ENCODE data around the gene PCCA. TPM values are rescaled to one million over a fixed set of nuclear protein-coding genes. Genes with fewer than 3 reads are reported as not detected.

Gene PCCA
- polyA plus RNA-seq, 3 donors from 2014 or later: 7.9 to 14.0 (median 11.4) TPM

- Mint-ChIP-seq H3K27ac (no peak overlapping the region), H3K4me1 (peaks cover 2 to 10% of the 10 kb centered on the region in 2 donors), H3K4me3 (no peak overlapping the region), H3K36me3 (peaks cover 8 to 29% (median 13%) of the 10 kb centered on the region in 3 donors), H3K9me3 (no peaks in the 10 kb centered on the region), H3K27me3 (ENCODE audit: low read depth in 3 of 3) (no peaks in the 10 kb centered on the region)
- DNase-seq: no peak
Measured at GRCh38 chr13:100106705-100107104, 17.8 kb downstream of the PCCA start.

GRCh38 chr13:100108913-100109507, 20.1 kb downstream of the PCCA start:
- no peak overlapping the region for H3K4me3 Mint-ChIP-seq
- H3K27me3 Mint-ChIP-seq (ENCODE audit: low read depth in 3 of 3): no peaks in the 10 kb centered on the region
- H3K4me1 Mint-ChIP-seq: peaks cover 2 to 10% of the 10 kb centered on the region in 2 donors
- peaks cover 3 to 18% (median 16%) of the 10 kb centered on the region in 3 donors for H3K36me3 Mint-ChIP-seq
- no peak for DNase-seq
- H3K9me3 Mint-ChIP-seq: no peaks in the 10 kb centered on the region
- no peak overlapping the region for H3K27ac Mint-ChIP-seq

GRCh38 chr13:100110269-100110668, 21.4 kb downstream of the PCCA start:
- Mint-ChIP-seq H3K4me3 (no peak overlapping the region), H3K4me1 (peaks cover 2 to 10% of the 10 kb centered on the region in 2 donors), H3K9me3 (no peaks in the 10 kb centered on the region), H3K27ac (no peak overlapping the region), H3K36me3 (peaks cover 14 to 21% (median 19%) of the 10 kb centered on the region in 3 donors), H3K27me3 (ENCODE audit: low read depth in 3 of 3) (peaks cover 0 to 2% (median 0%) of the 10 kb centered on the region in 3 donors)
- no peak for DNase-seq

GRCh38 chr13:100112186-100112838, 23.4 kb downstream of the PCCA start:
- Mint-ChIP-seq H3K4me3 (no peak overlapping the region), H3K4me1 (peaks cover 2 to 10% of the 10 kb centered on the region in 2 donors), H3K27me3 (ENCODE audit: low read depth in 3 of 3) (peaks cover 0 to 2% (median 0%) of the 10 kb centered on the region in 3 donors), H3K9me3 (no peaks in the 10 kb centered on the region), H3K27ac (no peak overlapping the region), H3K36me3 (peaks cover 15 to 22% (median 15%) of the 10 kb centered on the region in 3 donors)
- DNase-seq: no peak

- Mint-ChIP-seq H3K36me3 (peaks cover 26 to 39% (median 34%) of the 10 kb centered on the region in 3 donors), H3K9me3 (peaks cover 0 to 3% (median 0%) of the 10 kb centered on the region in 6 donors), H3K4me1 (no peaks in the 10 kb centered on the region), H3K4me3 (no peak overlapping the region), H3K27me3 (ENCODE audit: low read depth in 3 of 3) (peaks cover 0 to 2% (median 0%) of the 10 kb centered on the region in 3 donors), H3K27ac (no peak overlapping the region)
- no peak for DNase-seq
Measured at GRCh38 chr13:100115693-100116254, 26.9 kb downstream of the PCCA start.

GRCh38 chr13:100124265-100124664, 35.4 kb downstream of the PCCA start:
- no peak overlapping the region for H3K27ac Mint-ChIP-seq
- peaks cover 0 to 14% (median 12%) of the 10 kb centered on the region in 6 donors for H3K9me3 Mint-ChIP-seq
- H3K36me3 Mint-ChIP-seq: peaks cover 24 to 42% (median 32%) of the 10 kb centered on the region in 3 donors
- no peak for DNase-seq
- no peak overlapping the region for H3K4me3 Mint-ChIP-seq
- peaks cover 0 to 3% (median 0%) of the 10 kb centered on the region in 3 donors for H3K27me3 Mint-ChIP-seq (ENCODE audit: low read depth in 3 of 3)
- peaks cover 5 to 6% of the 10 kb centered on the region in 2 donors for H3K4me1 Mint-ChIP-seq

GRCh38 chr13:100125946-100126345, 37.1 kb downstream of the PCCA start:
- Mint-ChIP-seq H3K27me3 (ENCODE audit: low read depth in 3 of 3) (peaks cover 0 to 3% (median 0%) of the 10 kb centered on the region in 3 donors), H3K9me3 (peaks cover 0 to 13% (median 10%) of the 10 kb centered on the region in 6 donors), H3K4me1 (peaks cover 15 to 16% of the 10 kb centered on the region in 2 donors), H3K27ac (no peak overlapping the region), H3K4me3 (no peak overlapping the region), H3K36me3 (peaks cover 17 to 30% (median 20%) of the 10 kb centered on the region in 3 donors)
- no peak for DNase-seq

GRCh38 chr13:100128373-100128772, 39.5 kb downstream of the PCCA start:
- Mint-ChIP-seq H3K9me3 (no peaks in the 10 kb centered on the region), H3K27ac (peak overlapping the region in 1 of 6 donors; percentile 4), H3K4me1 (peaks cover 15 to 16% of the 10 kb centered on the region in 2 donors), H3K4me3 (no peak overlapping the region), H3K36me3 (peaks cover 4 to 19% (median 9%) of the 10 kb centered on the region in 3 donors), H3K27me3 (ENCODE audit: low read depth in 3 of 3) (peaks cover 0 to 3% (median 0%) of the 10 kb centered on the region in 3 donors)
- no peak for DNase-seq

- no peak for DNase-seq
- H3K9me3 Mint-ChIP-seq: no peaks in the 10 kb centered on the region
- peaks cover 15 to 16% of the 10 kb centered on the region in 2 donors for H3K4me1 Mint-ChIP-seq
- H3K27me3 Mint-ChIP-seq (ENCODE audit: low read depth in 3 of 3): peaks cover 0 to 3% (median 0%) of the 10 kb centered on the region in 3 donors
- no peak overlapping the region for H3K4me3 Mint-ChIP-seq
- peaks cover 4 to 17% (median 8%) of the 10 kb centered on the region in 3 donors for H3K36me3 Mint-ChIP-seq
- peak overlapping the region in 1 of 6 donors; percentile 2 for H3K27ac Mint-ChIP-seq
Measured at GRCh38 chr13:100128838-100129237, 39.9 kb downstream of the PCCA start.

- Mint-ChIP-seq H3K36me3 (peaks cover 0 to 17% (median 12%) of the 10 kb centered on the region in 3 donors), H3K27me3 (ENCODE audit: low read depth in 3 of 3) (no peaks in the 10 kb centered on the region), H3K27ac (peak overlapping the region in 4 of 6 donors; percentile 13 to 51 (median 31)), H3K4me3 (peak overlapping the region in 1 of 5 donors; percentile 28), H3K4me1 (peaks cover 15 to 16% of the 10 kb centered on the region in 2 donors), H3K9me3 (no peaks in the 10 kb centered on the region)
- no peak for DNase-seq
Measured at GRCh38 chr13:100129605-100130004, 40.7 kb downstream of the PCCA start.

- DNase-seq: no peak
- peak overlapping the region in 1 of 6 donors; percentile 51 for H3K27ac Mint-ChIP-seq
- peaks cover 15 to 16% of the 10 kb centered on the region in 2 donors for H3K4me1 Mint-ChIP-seq
- no peak overlapping the region for H3K4me3 Mint-ChIP-seq
- H3K9me3 Mint-ChIP-seq: no peaks in the 10 kb centered on the region
- no peaks in the 10 kb centered on the region for H3K27me3 Mint-ChIP-seq (ENCODE audit: low read depth in 3 of 3)
- H3K36me3 Mint-ChIP-seq: peaks cover 0 to 17% (median 12%) of the 10 kb centered on the region in 3 donors
Measured at GRCh38 chr13:100130092-100130491, 41.2 kb downstream of the PCCA start.

GRCh38 chr13:100130930-100131511, 42.1 kb downstream of the PCCA start:
- H3K27ac Mint-ChIP-seq: no peak overlapping the region
- no peak overlapping the region for H3K4me3 Mint-ChIP-seq
- peaks cover 15 to 16% of the 10 kb centered on the region in 2 donors for H3K4me1 Mint-ChIP-seq
- peaks cover 0 to 24% (median 12%) of the 10 kb centered on the region in 3 donors for H3K36me3 Mint-ChIP-seq
- H3K9me3 Mint-ChIP-seq: no peaks in the 10 kb centered on the region
- DNase-seq: no peak
- peaks cover 0 to 2% (median 0%) of the 10 kb centered on the region in 3 donors for H3K27me3 Mint-ChIP-seq (ENCODE audit: low read depth in 3 of 3)

GRCh38 chr13:100131863-100132574, 43.1 kb downstream of the PCCA start:
- Mint-ChIP-seq H3K36me3 (peaks cover 0 to 24% (median 12%) of the 10 kb centered on the region in 3 donors), H3K4me1 (peaks cover 15 to 16% of the 10 kb centered on the region in 2 donors), H3K4me3 (no peak overlapping the region), H3K9me3 (no peaks in the 10 kb centered on the region), H3K27me3 (ENCODE audit: low read depth in 3 of 3) (peaks cover 0 to 2% (median 0%) of the 10 kb centered on the region in 3 donors), H3K27ac (peak overlapping the region in 1 of 6 donors; percentile 27)
- no peak for DNase-seq
